ENCODE measurements around the gene HECTD4.

GRCh38 chr12:112192475-112192874 is 189.8 kb downstream of the HECTD4 start:
- no peak for TF ChIP-seq POLR2A (IDR thresholded peaks at IDR 0.05)
- TF ChIP-seq, protein P1, sequence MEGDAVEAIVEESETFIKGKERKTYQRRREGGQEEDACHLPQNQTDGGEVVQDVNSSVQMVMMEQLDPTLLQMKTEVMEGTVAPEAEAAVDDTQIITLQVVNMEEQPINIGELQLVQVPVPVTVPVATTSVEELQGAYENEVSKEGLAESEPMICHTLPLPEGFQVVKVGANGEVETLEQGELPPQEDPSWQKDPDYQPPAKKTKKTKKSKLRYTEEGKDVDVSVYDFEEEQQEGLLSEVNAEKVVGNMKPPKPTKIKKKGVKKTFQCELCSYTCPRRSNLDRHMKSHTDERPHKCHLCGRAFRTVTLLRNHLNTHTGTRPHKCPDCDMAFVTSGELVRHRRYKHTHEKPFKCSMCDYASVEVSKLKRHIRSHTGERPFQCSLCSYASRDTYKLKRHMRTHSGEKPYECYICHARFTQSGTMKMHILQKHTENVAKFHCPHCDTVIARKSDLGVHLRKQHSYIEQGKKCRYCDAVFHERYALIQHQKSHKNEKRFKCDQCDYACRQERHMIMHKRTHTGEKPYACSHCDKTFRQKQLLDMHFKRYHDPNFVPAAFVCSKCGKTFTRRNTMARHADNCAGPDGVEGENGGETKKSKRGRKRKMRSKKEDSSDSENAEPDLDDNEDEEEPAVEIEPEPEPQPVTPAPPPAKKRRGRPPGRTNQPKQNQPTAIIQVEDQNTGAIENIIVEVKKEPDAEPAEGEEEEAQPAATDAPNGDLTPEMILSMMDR (IDR thresholded peaks at IDR 0.05) = no peak
